GM21423 (cell line): ENCODE measurements around the gene TMEM92.

Experiments
- ATAC-seq: cut with Tn5 transposase; IDR thresholded peaks from one replicate; pipeline ENCODE4 v1.9.1; 2021; ENCODE audit warnings: mild to moderate bottlenecking, moderate library complexity; ENCODE audit not compliant: unreplicated experiment

The TMEM92 gene

GRCh38 chr17:50322271-50322670 is 48.0 kb downstream of the TMEM92 start:
- ATAC-seq, result no peak

GRCh38 chr17:50323060-50323459 is 48.8 kb downstream of the TMEM92 start:
- no peak for ATAC-seq

GRCh38 chr17:50325906-50326305 is 51.6 kb downstream of the TMEM92 start:
- no peak for ATAC-seq

GRCh38 chr17:50326831-50327364 is 52.6 kb downstream of the TMEM92 start:
- no peak for ATAC-seq

- no peak for ATAC-seq
These were observed 54.4 kb downstream of the TMEM92 start for GRCh38 chr17:50328363-50329325.

- ATAC-seq, result no peak
These were observed 55.5 kb downstream of the TMEM92 start for GRCh38 chr17:50329716-50330115.

- ATAC-seq, result no peak
These were observed 56.0 kb downstream of the TMEM92 start for GRCh38 chr17:50330151-50330775.
